ENCODE data around the gene RTL3.

DNA sequence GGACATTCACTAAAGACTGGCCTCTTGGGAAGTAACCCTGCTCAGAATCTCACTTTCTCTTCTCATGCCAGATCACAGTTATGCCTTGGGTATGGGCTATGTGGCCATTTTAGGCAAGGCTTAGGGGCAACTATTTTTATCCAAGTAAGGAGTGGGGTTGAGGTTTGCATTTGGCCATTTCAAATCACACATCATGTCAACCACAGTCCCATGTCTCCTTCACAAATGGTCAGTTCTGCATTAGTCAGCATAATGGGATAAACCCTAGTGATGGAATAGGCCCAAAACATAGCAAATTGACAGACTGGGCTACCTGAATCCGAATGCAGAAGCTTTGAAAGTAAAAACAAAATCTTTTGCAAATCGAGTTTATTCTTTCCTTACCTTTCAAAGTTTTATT lies 827 bp upstream of the RTL3 start:
- no peak for TF ChIP-seq RCOR1 (IDR thresholded peaks at IDR 0.05; ENCODE audit: low read depth, low read length)
- TF ChIP-seq REST (IDR thresholded peaks at IDR 0.05) = no peak
- TF ChIP-seq CTCF (IDR thresholded peaks at IDR 0.05) = no peak
- TF ChIP-seq ESRRA (IDR thresholded peaks at IDR 0.05; ENCODE audit: borderline replicate concordance, low read length) = no peak
- TF ChIP-seq, protein P1, sequence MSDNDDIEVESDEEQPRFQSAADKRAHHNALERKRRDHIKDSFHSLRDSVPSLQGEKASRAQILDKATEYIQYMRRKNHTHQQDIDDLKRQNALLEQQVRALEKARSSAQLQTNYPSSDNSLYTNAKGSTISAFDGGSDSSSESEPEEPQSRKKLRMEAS (IDR thresholded peaks at IDR 0.05) = no peak
- TF ChIP-seq SMC3 (IDR thresholded peaks at IDR 0.05) = no peak
- TF ChIP-seq POLR2A (IDR thresholded peaks at IDR 0.05; ENCODE audit: low read length) = no peak
- TF ChIP-seq BHLHE40 (IDR thresholded peaks at IDR 0.05; ENCODE audit: low read depth, low read length) = no peak
- no peak for TF ChIP-seq RAD21 (conservative IDR thresholded peaks at IDR 0.05 in 1 of 2, IDR thresholded peaks at IDR 0.05 in 1 of 2)
- TF ChIP-seq, protein P2, sequence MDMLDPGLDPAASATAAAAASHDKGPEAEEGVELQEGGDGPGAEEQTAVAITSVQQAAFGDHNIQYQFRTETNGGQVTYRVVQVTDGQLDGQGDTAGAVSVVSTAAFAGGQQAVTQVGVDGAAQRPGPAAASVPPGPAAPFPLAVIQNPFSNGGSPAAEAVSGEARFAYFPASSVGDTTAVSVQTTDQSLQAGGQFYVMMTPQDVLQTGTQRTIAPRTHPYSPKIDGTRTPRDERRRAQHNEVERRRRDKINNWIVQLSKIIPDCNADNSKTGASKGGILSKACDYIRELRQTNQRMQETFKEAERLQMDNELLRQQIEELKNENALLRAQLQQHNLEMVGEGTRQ (IDR thresholded peaks at IDR 0.05) = no peak
- TF ChIP-seq ZC3H11A (IDR thresholded peaks at IDR 0.05) = no peak
- TF ChIP-seq JUNB (IDR thresholded peaks at IDR 0.05) = no peak
